Keratinocyte (primary cell): ENCODE results near the gene B4GALT4.

ENCODE experiments used
- CTCF ChIP-seq, 3 experiments: IDR thresholded peaks in 1 of 3; conservative IDR thresholded peaks in 1 of 3; optimal IDR thresholded peaks in 1 of 3; 2 replicates in 2 of 3; 3 replicates in 1 of 3; pipeline versions ENCODE3 to v1.5.1; 2011; ENCODE audit warnings: low read length in 3 of 3, mild to moderate bottlenecking in 3 of 3, moderate library complexity in 2 of 3, control low read depth in 1 of 3, inconsistent platforms in 1 of 3; ENCODE audit not compliant: insufficient read depth in 2 of 3; ENCODE audit errors: extremely low read depth in 1 of 3
- EZH2 ChIP-seq: IDR thresholded peaks from one replicate; pipeline ENCODE4 v1.6.1; 2012; ENCODE audit warnings: inconsistent platforms, mild to moderate bottlenecking, low read length, moderate library complexity

DNA sequence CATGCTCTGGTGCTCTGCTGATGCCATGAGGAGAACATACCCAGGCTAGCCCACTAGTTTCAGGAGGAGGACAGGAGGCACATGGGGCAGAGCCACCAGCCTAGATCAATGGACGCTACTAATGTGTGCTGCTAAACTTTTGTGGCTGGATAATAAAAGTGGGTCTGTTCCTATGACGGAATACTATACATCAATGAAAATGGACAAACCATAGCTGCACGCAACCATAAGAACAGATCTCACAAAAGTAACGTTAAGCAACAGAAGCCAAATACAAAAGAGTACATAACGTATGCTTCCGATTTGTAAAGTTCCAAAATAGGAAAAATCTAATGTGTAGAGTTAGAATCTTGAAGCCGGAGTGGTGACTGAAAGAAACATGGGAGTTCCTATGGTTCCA, 11.5 kb downstream of the B4GALT4 start:
- TF ChIP-seq CTCF (optimal IDR thresholded peaks at IDR 0.05 in 1 of 3, IDR thresholded peaks at IDR 0.05 in 1 of 3, conservative IDR thresholded peaks at IDR 0.05 in 1 of 3; ENCODE audit: extremely low read depth in 1 of 3, insufficient read depth in 2 of 3, low read length in 3 of 3) (no peak), EZH2 (no peak)
